ENCODE results near the gene OR2Y1. TPM values are rescaled to one million over a fixed set of nuclear protein-coding genes. Genes with fewer than 3 reads are reported as not detected.

OR2Y1 gene
- total and polyA plus RNA-seq, 2 of the 4 experiments (the other 2 are of a cell fraction): not detected

DNA sequence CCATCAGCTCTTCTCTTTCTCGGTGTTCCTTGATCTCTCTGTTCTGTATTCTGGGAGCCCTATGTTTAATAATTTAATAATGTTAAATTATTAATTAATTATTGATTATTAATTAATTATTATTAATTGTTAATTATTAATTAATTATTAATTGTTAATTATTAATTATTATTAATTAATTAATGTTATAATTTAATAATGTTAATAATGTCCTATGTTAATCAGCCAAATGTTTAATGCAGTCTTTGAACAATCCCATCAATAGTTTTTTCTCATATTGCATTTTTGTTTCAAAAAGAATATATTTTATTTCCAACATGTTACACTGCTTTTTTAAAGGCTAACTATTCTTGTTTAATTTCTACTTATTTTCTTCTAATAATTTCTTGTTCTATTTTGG lies 36.5 kb upstream of the OR2Y1 start:
- dilution Hi-C loops (cut with HindIII; ENCODE audit: low sequenced_read_pairs, unreplicated experiment): no loop called here
- Histone ChIP-seq H4K8ac (ENCODE audit: low read depth in 2 of 2, low read length in 2 of 2) (no peak overlapping the region), H4K91ac (ENCODE audit: insufficient read depth, low read depth, low read length) (no peak overlapping the region), H3K36me3 (ENCODE audit: control insufficient read depth, insufficient read depth, low read length) (no peaks in the 10 kb centered on the region), H2AK5ac (ENCODE audit: low read depth, low read length) (no peak overlapping the region), H3K56ac (ENCODE audit: extremely low read depth, insufficient read depth, low read length) (no peak overlapping the region), H3K9me1 (ENCODE audit: insufficient read depth, low read length) (no peaks in the 10 kb centered on the region), H3K4me2 (ENCODE audit: low read depth, low read length) (no peak overlapping the region), H2AK9ac (replicated peaks; ENCODE audit: low read depth, low read length, poor library complexity) (no peak overlapping the region), H2BK15ac (ENCODE audit: low read depth, low read length) (no peak overlapping the region), H2BK120ac (ENCODE audit: low read depth, low read length) (no peak overlapping the region), H3K14ac (replicated peaks; ENCODE audit: low read depth, low read length) (no peak overlapping the region), H4K20me1 (ENCODE audit: insufficient read depth, low read length) (no peaks in the 10 kb centered on the region), H3K27me3 (ENCODE audit: control insufficient read depth, insufficient read depth, low read length) (no peaks in the 10 kb centered on the region), H3K4me1 (ENCODE audit: control insufficient read depth, insufficient read depth, low read length) (no peaks in the 10 kb centered on the region), H3K4ac (ENCODE audit: low read depth, low read length) (no peak overlapping the region), H3K27ac (ENCODE audit: insufficient read depth, low read length) (no peak overlapping the region), H3K9ac (ENCODE audit: low read depth, low read length) (no peak overlapping the region), H3K23ac (ENCODE audit: low read depth, low read length) (no peak overlapping the region), H3K9me3 (ENCODE audit: control insufficient read depth, insufficient read depth, low read length) (no peaks in the 10 kb centered on the region), H3K4me3 (ENCODE audit: insufficient read depth, low read depth, low read length) (no peak overlapping the region), H3K79me1 (ENCODE audit: low read depth in 1 of 2, low read length in 2 of 2) (no peaks in the 10 kb centered on the region), H2BK20ac (ENCODE audit: low read depth, low read length) (no peak overlapping the region), H2BK5ac (ENCODE audit: low read depth, low read length, poor library complexity, severe bottlenecking) (no peak overlapping the region), H3K18ac (ENCODE audit: low read depth, low read length) (no peak overlapping the region), H2AFZ (replicated peaks; ENCODE audit: low read length, poor library complexity) (no peak overlapping the region), H4K5ac (ENCODE audit: low read depth, low read length) (no peak overlapping the region)
- intact Hi-C loops (cut with micrococcal nuclease): no loop called here
- BruUV-seq (replicated peaks): no TSS peak
- no peak for TF ChIP-seq SMC3 (IDR thresholded peaks at IDR 0.05; ENCODE audit: low read depth, low read length)
- no peak for TF ChIP-seq RFX5 (IDR thresholded peaks at IDR 0.05; ENCODE audit: low read depth, low read length)
- TF ChIP-seq MXI1 (IDR thresholded peaks at IDR 0.05; ENCODE audit: borderline replicate concordance, low read depth, low read length): no peak
- TF ChIP-seq, protein P1, sequence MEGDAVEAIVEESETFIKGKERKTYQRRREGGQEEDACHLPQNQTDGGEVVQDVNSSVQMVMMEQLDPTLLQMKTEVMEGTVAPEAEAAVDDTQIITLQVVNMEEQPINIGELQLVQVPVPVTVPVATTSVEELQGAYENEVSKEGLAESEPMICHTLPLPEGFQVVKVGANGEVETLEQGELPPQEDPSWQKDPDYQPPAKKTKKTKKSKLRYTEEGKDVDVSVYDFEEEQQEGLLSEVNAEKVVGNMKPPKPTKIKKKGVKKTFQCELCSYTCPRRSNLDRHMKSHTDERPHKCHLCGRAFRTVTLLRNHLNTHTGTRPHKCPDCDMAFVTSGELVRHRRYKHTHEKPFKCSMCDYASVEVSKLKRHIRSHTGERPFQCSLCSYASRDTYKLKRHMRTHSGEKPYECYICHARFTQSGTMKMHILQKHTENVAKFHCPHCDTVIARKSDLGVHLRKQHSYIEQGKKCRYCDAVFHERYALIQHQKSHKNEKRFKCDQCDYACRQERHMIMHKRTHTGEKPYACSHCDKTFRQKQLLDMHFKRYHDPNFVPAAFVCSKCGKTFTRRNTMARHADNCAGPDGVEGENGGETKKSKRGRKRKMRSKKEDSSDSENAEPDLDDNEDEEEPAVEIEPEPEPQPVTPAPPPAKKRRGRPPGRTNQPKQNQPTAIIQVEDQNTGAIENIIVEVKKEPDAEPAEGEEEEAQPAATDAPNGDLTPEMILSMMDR (conservative IDR thresholded peaks at IDR 0.05; ENCODE audit: low read depth, low read length): no peak
- no peak for TF ChIP-seq CEBPB (IDR thresholded peaks at IDR 0.05; ENCODE audit: low read depth, low read length)
- TF ChIP-seq, protein P2, sequence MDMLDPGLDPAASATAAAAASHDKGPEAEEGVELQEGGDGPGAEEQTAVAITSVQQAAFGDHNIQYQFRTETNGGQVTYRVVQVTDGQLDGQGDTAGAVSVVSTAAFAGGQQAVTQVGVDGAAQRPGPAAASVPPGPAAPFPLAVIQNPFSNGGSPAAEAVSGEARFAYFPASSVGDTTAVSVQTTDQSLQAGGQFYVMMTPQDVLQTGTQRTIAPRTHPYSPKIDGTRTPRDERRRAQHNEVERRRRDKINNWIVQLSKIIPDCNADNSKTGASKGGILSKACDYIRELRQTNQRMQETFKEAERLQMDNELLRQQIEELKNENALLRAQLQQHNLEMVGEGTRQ (IDR thresholded peaks at IDR 0.05; ENCODE audit: low read depth, low read length): no peak
- TF ChIP-seq, protein P3, sequence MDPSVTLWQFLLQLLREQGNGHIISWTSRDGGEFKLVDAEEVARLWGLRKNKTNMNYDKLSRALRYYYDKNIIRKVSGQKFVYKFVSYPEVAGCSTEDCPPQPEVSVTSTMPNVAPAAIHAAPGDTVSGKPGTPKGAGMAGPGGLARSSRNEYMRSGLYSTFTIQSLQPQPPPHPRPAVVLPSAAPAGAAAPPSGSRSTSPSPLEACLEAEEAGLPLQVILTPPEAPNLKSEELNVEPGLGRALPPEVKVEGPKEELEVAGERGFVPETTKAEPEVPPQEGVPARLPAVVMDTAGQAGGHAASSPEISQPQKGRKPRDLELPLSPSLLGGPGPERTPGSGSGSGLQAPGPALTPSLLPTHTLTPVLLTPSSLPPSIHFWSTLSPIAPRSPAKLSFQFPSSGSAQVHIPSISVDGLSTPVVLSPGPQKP (IDR thresholded peaks at IDR 0.05; ENCODE audit: borderline replicate concordance, low read depth, low read length): no peak
- no peak for TF ChIP-seq RCOR1 (IDR thresholded peaks at IDR 0.05; ENCODE audit: insufficient replicate concordance, low read length)
- no peak for TF ChIP-seq MAFK (IDR thresholded peaks at IDR 0.05; ENCODE audit: low read depth, low read length)
- TF ChIP-seq NFE2L2 (IDR thresholded peaks at IDR 0.05; ENCODE audit: low read depth, low read length): no peak
- no peak for TF ChIP-seq RAD21 (IDR thresholded peaks at IDR 0.05; ENCODE audit: low read length)
- TF ChIP-seq FOS (IDR thresholded peaks at IDR 0.05; ENCODE audit: low read depth, low read length): no peak
- TF ChIP-seq CHD1 (IDR thresholded peaks at IDR 0.05; ENCODE audit: low read depth, low read length): no peak
- no peak for TF ChIP-seq BHLHE40 (IDR thresholded peaks at IDR 0.05; ENCODE audit: low read depth, low read length)
- TF ChIP-seq POLR2A (IDR thresholded peaks at IDR 0.05; ENCODE audit: low read depth, low read length): no peak
- ChIA-PET CTCF (no interaction called here), POLR2A (ENCODE audit: unreplicated experiment) (no interaction called here)
- DNase-seq (no peak), ATAC-seq (ENCODE audit: low read depth) (no peak)
- WGBS, 2 experiments (ENCODE audit: extremely low coverage in 2 of 2, insufficient read length in 1 of 2): no CpG with 5 or more reads among the region's 1 CpG
- in situ Hi-C loops (cut with MboI; ENCODE audit: low sequenced_read_pairs): no loop called here
